GM23338 (cell line): ENCODE data around the gene RAB5IF. TPM values are rescaled to one million over a fixed set of nuclear protein-coding genes. Genes with fewer than 3 reads are reported as not detected.
A peak's percentile ranks its signal among the peaks of the same experiment; 100 is the strongest.

Experiments used
- ATAC-seq: fragments of 200-7000 bp; cut with Tn5 transposase; 3 replicates; pipeline ENCODE4 v1.9.1; 2020
- DNase-seq: peaks from one replicate; pipeline ENCODE4 v3.0.0-alpha.2; 2015; ENCODE audit warnings: low spot score
- H2AFZ ChIP-seq: fragments of 200-600 bp; sonication (generic); 2 replicates; pipeline ENCODE4 v1.8.0; 2016; ENCODE audit warnings: antibody characterized with exemption, mild to moderate bottlenecking, moderate library complexity
- H3F3A ChIP-seq: fragments of 200-600 bp; sonication (generic); replicated peaks from 2 replicates; pipeline ENCODE4 v1.8.0; 2017; ENCODE audit warnings: antibody characterized with exemption, mixed run types, low read depth
- H3K27ac ChIP-seq: fragments of 200-600 bp; sonication (generic); 2 replicates; pipeline ENCODE4 v1.6.1; 2016; ENCODE audit warnings: low read depth
- H3K27me3 ChIP-seq: fragments of 200-600 bp; sonication (generic); 2 replicates; pipeline ENCODE4 v1.8.0; 2016; ENCODE audit warnings: mild to moderate bottlenecking, mixed run types, moderate library complexity; ENCODE audit not compliant: insufficient read depth
- H3K36me3 ChIP-seq: fragments of 200-600 bp; sonication (generic); 2 replicates; pipeline ENCODE4 v1.8.0; 2016; ENCODE audit warnings: mild to moderate bottlenecking; ENCODE audit not compliant: insufficient read depth
- H3K4me1 ChIP-seq: fragments of 200-600 bp; sonication (generic); 2 replicates; pipeline ENCODE4 v1.8.0; 2016; ENCODE audit warnings: mild to moderate bottlenecking, moderate library complexity; ENCODE audit not compliant: insufficient read depth
- H3K4me2 ChIP-seq: fragments of 200-600 bp; sonication (generic); 2 replicates; pipeline ENCODE4 v1.7.1; 2017; ENCODE audit warnings: mixed run types
- H3K4me3 ChIP-seq: fragments of 200-600 bp; sonication (generic); 2 replicates; pipeline ENCODE4 v1.6.1; 2016; ENCODE audit warnings: mixed run types
- H3K79me2 ChIP-seq: fragments of 200-600 bp; sonication (generic); replicated peaks from 2 replicates; pipeline ENCODE4 v1.8.0; 2017; ENCODE audit warnings: mild to moderate bottlenecking; ENCODE audit not compliant: insufficient read depth
- H3K9me2 ChIP-seq: fragments of 200-600 bp; sonication (generic); 2 replicates; pipeline ENCODE4 v1.8.0; 2017; ENCODE audit not compliant: insufficient read depth
- H4K20me1 ChIP-seq: fragments of 200-600 bp; sonication (generic); replicated peaks from 2 replicates; pipeline ENCODE4 v1.8.0; 2017; ENCODE audit warnings: mild to moderate bottlenecking; ENCODE audit not compliant: insufficient read depth
- H3K27ac Mint-ChIP-seq: 2 replicates; pipeline ENCODE4 v1.8.0; 2020; ENCODE audit warnings: inconsistent platforms, mild to moderate bottlenecking, moderate library complexity, mixed read lengths
- H3K27me3 Mint-ChIP-seq: 3 replicates; pipeline ENCODE4 v1.8.0; 2022; ENCODE audit warnings: low read depth, mild to moderate bottlenecking, moderate library complexity, mixed read lengths, inconsistent platforms; ENCODE audit not compliant: insufficient read depth, poor library complexity
- H3K36me3 Mint-ChIP-seq: 3 replicates; pipeline ENCODE4 v1.8.0; 2021; ENCODE audit warnings: low read depth, mild to moderate bottlenecking, inconsistent platforms, moderate library complexity, mixed read lengths
- H3K4me1 Mint-ChIP-seq: 3 replicates; pipeline ENCODE4 v1.8.0; 2020; ENCODE audit warnings: mild to moderate bottlenecking, inconsistent platforms, mixed read lengths
- H3K4me3 Mint-ChIP-seq: 3 replicates; pipeline ENCODE4 v1.8.0; 2021; ENCODE audit warnings: moderate library complexity, mild to moderate bottlenecking, inconsistent platforms, mixed read lengths
- H3K9me3 Mint-ChIP-seq: 3 replicates; pipeline ENCODE4 v1.8.0; 2020; ENCODE audit warnings: moderate library complexity, mild to moderate bottlenecking, inconsistent platforms, mixed read lengths
- CREB1 ChIP-seq: fragments of 250-450 bp; sonication (Bioruptor Pico); IDR thresholded peaks from 2 replicates; pipeline ENCODE4 v1.5.0; 2020; ENCODE audit warnings: low read depth, mild to moderate bottlenecking, moderate library complexity
- CTCF ChIP-seq, 2 experiments: fragments of 200-600 bp in 1 of 2; sonication (generic) in 1 of 2; conservative IDR thresholded peaks; 2 replicates each; pipeline versions ENCODE4 v1.5.1 to v1.6.1; 2016 to 2017; ENCODE audit warnings: antibody characterized with exemption in 2 of 2, low read depth in 2 of 2, mild to moderate bottlenecking in 2 of 2, moderate library complexity in 1 of 2
- ETS1 ChIP-seq: IDR thresholded peaks from 2 replicates; pipeline ENCODE4 v1.6.1; 2016; ENCODE audit warnings: antibody characterized with exemption
- EZH2 ChIP-seq: fragments of 200-600 bp; sonication (generic); IDR thresholded peaks from one replicate; pipeline ENCODE4 v1.8.0; 2017; ENCODE audit warnings: antibody characterized with exemption, mild to moderate bottlenecking, low read depth; ENCODE audit not compliant: unreplicated experiment
- EZH2phosphoT487 ChIP-seq: fragments of 200-600 bp; sonication (generic); IDR thresholded peaks from one replicate; pipeline ENCODE4 v1.8.1; 2018; ENCODE audit warnings: antibody characterized with exemption; ENCODE audit not compliant: unreplicated experiment
- JUNB ChIP-seq: IDR thresholded peaks from one replicate; pipeline ENCODE4 v1.6.1; 2016; ENCODE audit warnings: antibody characterized with exemption; ENCODE audit not compliant: unreplicated experiment
- NANOG ChIP-seq: IDR thresholded peaks from 2 replicates; pipeline ENCODE4 v1.6.1; 2016; ENCODE audit warnings: antibody characterized with exemption, borderline replicate concordance
- STAT1 ChIP-seq: IDR thresholded peaks from one replicate; pipeline ENCODE4 v1.6.1; 2016; ENCODE audit warnings: antibody characterized with exemption; ENCODE audit not compliant: unreplicated experiment
- ZNF114 ChIP-seq: fragments of 250-450 bp; sonication (Bioruptor Pico); IDR thresholded peaks from 2 replicates; pipeline ENCODE4 v1.5.0; 2020; ENCODE audit warnings: mild to moderate bottlenecking, moderate library complexity
- ZNF331 ChIP-seq: fragments of 250-450 bp; sonication (Bioruptor Pico); IDR thresholded peaks from 2 replicates; pipeline ENCODE4 v1.5.0; 2020; ENCODE audit warnings: low read depth, mild to moderate bottlenecking, moderate library complexity
- ZNF462 ChIP-seq: fragments of 250-450 bp; sonication (Bioruptor Pico); IDR thresholded peaks from 2 replicates; pipeline ENCODE4 v1.5.0; 2020; ENCODE audit warnings: mild to moderate bottlenecking, moderate library complexity
- polyA plus RNA-seq: library from polyadenylated mRNA; unstranded; fragments of >200 nt; fragmentation: Nextera tagmentation; extraction: Ambion mirVana; gene quantifications from 2 replicates; pipeline ENCODE4 v1.2.1, GENCODE V29; 2016
- total RNA-seq: library from RNA; depleted of rRNA; stranded (reverse); fragments of >200 nt; shearing (Covaris generic); gene quantifications from 2 replicates; pipeline ENCODE4 v1.2.3, GENCODE V29; 2014

Gene RAB5IF
- total and polyA plus RNA-seq, 2 experiments from 2014 or later, result 123 to 138 TPM

- Histone ChIP-seq H3K9me2 (no peaks in the 10 kb centered on the region), H3K27me3 (no peaks in the 10 kb centered on the region), H3K36me3 (no peaks in the 10 kb centered on the region), H3F3A (no peaks in the 10 kb centered on the region), H3K4me2 (no peak overlapping the region), H2AFZ (no peak overlapping the region), H3K4me3 (no peak overlapping the region), H3K4me1 (no peaks in the 10 kb centered on the region), H4K20me1 (no peaks in the 10 kb centered on the region), H3K27ac (no peak overlapping the region), H3K79me2 (no peaks in the 10 kb centered on the region)
- Mint-ChIP-seq H3K4me3 (no peak overlapping the region), H3K27me3 (peaks cover 8% of the 10 kb centered on the region), H3K4me1 (peaks cover 3% of the 10 kb centered on the region; the same call in 2 of the 3 replicates), H3K27ac (no peak overlapping the region; the same call in 1 of the 2 replicates), H3K9me3 (no peaks in the 10 kb centered on the region), H3K36me3 (no peaks in the 10 kb centered on the region; the same call in 2 of the 3 replicates)
- no peak for DNase-seq
- TF ChIP-seq ZNF331 (CRISPR knock-in tag) (no peak), JUNB (no peak)
- no peak for ATAC-seq
Measured at GRCh38 chr20:36631646-36632045, 26.1 kb downstream of the RAB5IF start.

GRCh38 chr20:36632147-36632486 lies 26.5 kb downstream of the RAB5IF start:
- Histone ChIP-seq H2AFZ (peak overlapping the region; percentile 72; the same call in 1 of the 2 replicates), H3K27me3 (no peaks in the 10 kb centered on the region), H3K36me3 (no peaks in the 10 kb centered on the region), H3F3A (no peaks in the 10 kb centered on the region), H3K9me2 (no peaks in the 10 kb centered on the region), H3K4me3 (no peak overlapping the region), H3K4me2 (no peak overlapping the region), H3K27ac (no peak overlapping the region), H4K20me1 (no peaks in the 10 kb centered on the region), H3K79me2 (no peaks in the 10 kb centered on the region), H3K4me1 (no peaks in the 10 kb centered on the region)
- Mint-ChIP-seq H3K27ac (no peak overlapping the region; the same call in 1 of the 2 replicates), H3K4me1 (peaks cover 3% of the 10 kb centered on the region; the same call in 2 of the 3 replicates), H3K36me3 (no peaks in the 10 kb centered on the region; the same call in 2 of the 3 replicates), H3K4me3 (no peak overlapping the region), H3K9me3 (no peaks in the 10 kb centered on the region), H3K27me3 (peaks cover 8% of the 10 kb centered on the region)
- DNase-seq (no peak), ATAC-seq (no peak)
- TF ChIP-seq ETS1, result no peak
- TF ChIP-seq JUNB, result no peak
- TF ChIP-seq EZH2, result no peak
- no peak for TF ChIP-seq EZH2phosphoT487
- TF ChIP-seq ZNF114 (CRISPR knock-in tag), result no peak
- TF ChIP-seq ZNF331 (CRISPR knock-in tag), result no peak
- TF ChIP-seq CREB1 (CRISPR knock-in tag), result no peak
- TF ChIP-seq NANOG, result no peak
- no peak for TF ChIP-seq ZNF462 (CRISPR knock-in tag)
- TF ChIP-seq CTCF (conservative IDR thresholded peaks at IDR 0.05; ENCODE audit: low read depth in 2 of 2), result no peak
- TF ChIP-seq STAT1, result no peak
